BLaER1 (cell line): Measurements from ENCODE around the gene KIAA0930.
A peak's percentile ranks its signal among the peaks of the same experiment; 100 is the strongest.

ENCODE experiments used
- H3K27ac ChIP-seq: shearing (Covaris generic); formaldehyde crosslinking; 2 replicates; pipeline ENCODE4 v1.8.1; 2022
- H3K27me3 ChIP-seq: shearing (Covaris generic); formaldehyde crosslinking; 2 replicates; pipeline ENCODE4 v1.8.1; 2022
- H3K36me3 ChIP-seq: shearing (Covaris generic); formaldehyde crosslinking; 2 replicates; pipeline ENCODE4 v1.8.1; 2022
- H3K4me1 ChIP-seq: shearing (Covaris generic); formaldehyde crosslinking; 2 replicates; pipeline ENCODE4 v1.8.1; 2022
- H3K4me2 ChIP-seq: shearing (Covaris generic); formaldehyde crosslinking; 2 replicates; pipeline ENCODE4 v1.8.1; 2022
- H3K4me3 ChIP-seq: shearing (Covaris generic); formaldehyde crosslinking; 2 replicates; pipeline ENCODE4 v1.8.1; 2022
- H3K9ac ChIP-seq: shearing (Covaris generic); formaldehyde crosslinking; 2 replicates; pipeline ENCODE4 v1.8.1; 2022
- H3K9me3 ChIP-seq: shearing (Covaris generic); formaldehyde crosslinking; 2 replicates; pipeline ENCODE4 v1.8.1; 2022
- H4K20me1 ChIP-seq: shearing (Covaris generic); formaldehyde crosslinking; 2 replicates; pipeline ENCODE4 v1.8.1; 2022
- Cebpa-rat ChIP-seq: shearing (Covaris generic); IDR thresholded peaks from 2 replicates; pipeline ENCODE4 v1.8.1; 2022

The KIAA0930 gene

DNA sequence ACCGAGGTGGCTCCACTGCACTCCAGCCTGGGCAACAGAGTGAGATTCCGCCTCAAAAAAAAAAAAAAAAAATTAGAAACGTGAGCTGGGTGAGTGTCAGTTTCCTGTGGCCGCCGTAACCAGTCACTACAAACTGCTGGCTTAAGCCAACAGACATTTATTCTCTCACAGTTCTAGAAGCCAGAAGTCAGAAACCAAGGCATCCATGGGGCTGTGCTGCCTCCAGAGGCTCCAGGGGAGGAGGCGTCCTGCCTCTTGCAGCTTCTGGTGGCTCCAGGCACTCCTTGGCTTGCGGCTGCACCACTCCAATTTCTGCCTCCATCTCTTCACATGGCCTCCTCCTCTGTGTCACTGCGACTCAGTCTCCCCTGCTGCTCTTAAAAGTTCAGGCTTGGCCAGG is 11.1 kb upstream of the KIAA0930 start:
- Histone ChIP-seq H4K20me1 (no peaks in the 10 kb centered on the region), H3K36me3 (no peaks in the 10 kb centered on the region), H3K27me3 (no peaks in the 10 kb centered on the region), H3K4me2 (no peak overlapping the region), H3K9me3 (no peaks in the 10 kb centered on the region), H3K9ac (no peak overlapping the region), H3K27ac (no peak overlapping the region), H3K4me3 (no peak overlapping the region), H3K4me1 (peaks cover 16% of the 10 kb centered on the region)
- TF ChIP-seq Cebpa-rat = no peak

DNA sequence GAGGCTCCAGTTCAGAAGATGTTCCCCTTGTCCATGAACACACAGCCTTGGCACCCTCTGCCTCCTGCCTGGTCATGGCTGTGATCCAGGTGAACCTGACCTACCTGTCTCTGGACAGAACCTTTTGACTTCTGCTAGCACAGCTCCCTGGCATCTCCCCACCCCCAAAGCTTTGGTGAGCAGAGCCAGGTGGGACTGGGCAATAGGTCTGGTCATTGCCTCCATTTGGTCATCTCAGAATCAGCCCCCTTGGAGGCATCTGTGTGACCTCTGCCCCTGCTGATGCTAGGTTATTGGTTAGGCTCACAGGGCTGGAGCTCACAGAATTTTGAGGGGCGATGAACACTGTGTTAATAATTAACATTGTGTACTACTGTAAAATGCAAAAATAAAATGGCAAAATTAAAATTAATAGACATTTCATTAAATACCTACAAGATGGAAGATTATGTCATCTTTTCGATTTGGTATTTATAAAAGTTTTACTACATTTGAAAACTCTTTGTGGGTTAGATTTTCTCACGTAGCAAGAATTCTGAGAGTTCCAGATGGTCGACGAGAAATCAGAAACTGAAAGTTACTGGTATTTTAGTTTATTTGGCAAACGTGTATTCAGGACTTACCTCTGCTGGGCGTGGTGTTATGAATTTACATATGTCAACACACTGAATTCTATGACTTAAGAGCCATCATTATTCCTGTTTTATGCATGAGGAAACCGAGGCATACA is 8.3 kb upstream of the KIAA0930 start:
- Histone ChIP-seq H3K9me3 (no peaks in the 10 kb centered on the region), H3K4me2 (no peak overlapping the region), H3K4me1 (peaks cover 24% of the 10 kb centered on the region), H3K27me3 (no peaks in the 10 kb centered on the region), H4K20me1 (no peaks in the 10 kb centered on the region), H3K4me3 (no peak overlapping the region), H3K36me3 (no peaks in the 10 kb centered on the region), H3K27ac (no peak overlapping the region), H3K9ac (no peak overlapping the region)
- TF ChIP-seq Cebpa-rat = no peak

DNA sequence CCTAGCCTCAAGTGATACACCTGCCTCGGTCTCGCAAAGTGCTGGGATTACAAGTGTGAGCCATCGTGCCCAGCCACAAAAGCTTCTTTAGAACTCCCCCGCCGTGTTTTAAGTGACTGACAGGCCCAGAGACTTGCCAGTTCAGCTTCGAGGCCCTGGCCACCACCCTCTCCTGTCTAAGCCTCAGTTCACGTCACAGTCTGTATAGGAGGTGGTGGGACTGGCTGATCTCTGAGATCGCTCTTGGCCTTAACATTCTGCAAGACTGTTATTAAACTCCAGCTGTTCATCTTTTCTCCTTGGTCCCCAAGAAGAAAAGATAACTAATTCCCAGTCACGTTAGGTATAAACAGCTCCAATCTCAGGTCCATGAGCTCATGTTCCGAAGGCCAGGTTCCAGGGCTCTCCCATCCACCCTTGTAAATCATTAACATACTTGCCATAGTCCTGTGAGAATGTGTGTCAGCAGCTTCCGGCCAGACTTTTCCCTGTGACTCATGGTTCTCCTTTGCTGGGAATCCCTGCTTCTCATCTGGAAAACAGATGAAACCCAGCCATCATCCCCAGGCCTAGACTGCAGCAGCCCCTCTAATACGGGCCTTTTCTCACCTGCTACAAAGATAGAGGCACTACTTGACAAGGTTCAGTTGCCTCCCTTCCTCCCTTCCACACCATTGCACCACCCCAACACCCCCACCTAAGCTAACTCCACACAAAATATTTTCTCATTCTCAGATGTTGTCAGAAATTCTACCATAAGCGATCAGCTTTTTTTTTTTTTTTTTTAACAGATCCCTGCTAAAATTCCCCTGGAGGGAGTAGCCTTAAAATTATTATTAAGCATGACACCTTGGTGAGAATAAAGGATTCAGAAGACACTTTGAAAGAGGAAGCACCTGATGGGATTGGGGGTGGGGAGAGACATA is 5.6 kb upstream of the KIAA0930 start:
- no peaks in the 10 kb centered on the region for H3K36me3 ChIP-seq
- peaks cover 39% of the 10 kb centered on the region for H3K4me1 ChIP-seq
- H3K27ac ChIP-seq = no peak overlapping the region
- no peak overlapping the region for H3K4me3 ChIP-seq
- no peaks in the 10 kb centered on the region for H3K9me3 ChIP-seq
- H4K20me1 ChIP-seq = no peaks in the 10 kb centered on the region
- TF ChIP-seq Cebpa-rat = no peak
- H3K9ac ChIP-seq = no peak overlapping the region
- no peaks in the 10 kb centered on the region for H3K27me3 ChIP-seq
- peak overlapping the region; percentile 16; the same call in 1 of the 2 replicates for H3K4me2 ChIP-seq

- Histone ChIP-seq H3K9me3 (no peaks in the 10 kb centered on the region), H3K4me3 (no peak overlapping the region), H3K27ac (no peak overlapping the region), H3K4me1 (peaks cover 37% of the 10 kb centered on the region), H3K4me2 (no peak overlapping the region), H4K20me1 (peaks cover 5% of the 10 kb centered on the region), H3K27me3 (no peaks in the 10 kb centered on the region), H3K9ac (no peak overlapping the region), H3K36me3 (no peaks in the 10 kb centered on the region)
- no peak for TF ChIP-seq Cebpa-rat
These were observed 4.2 kb upstream of the KIAA0930 start for GRCh38 chr22:45244916-45245315.

DNA sequence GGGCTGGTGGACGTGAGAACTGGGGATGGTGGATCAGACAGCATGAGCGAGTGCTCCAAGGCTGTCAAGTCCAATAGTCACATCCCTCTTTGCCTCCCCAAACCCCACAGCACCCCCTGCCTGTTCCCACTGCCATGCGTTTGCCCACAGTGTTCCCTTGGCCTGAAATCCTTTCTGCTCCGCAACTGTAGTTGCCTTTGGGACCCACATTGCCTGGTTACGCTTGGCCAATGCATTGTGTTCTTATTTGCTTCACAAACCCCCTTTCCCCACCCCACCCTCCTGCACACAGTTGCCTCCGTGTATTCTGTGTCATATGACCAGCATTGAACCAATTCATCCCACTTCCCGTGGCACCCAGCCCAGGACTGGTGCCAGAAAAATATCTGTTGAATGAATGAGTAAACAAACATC is 2.1 kb upstream of the KIAA0930 start:
- Histone ChIP-seq H3K27ac (peak overlapping the region; percentile 30; the same call in 1 of the 2 replicates), H3K27me3 (no peaks in the 10 kb centered on the region), H3K4me2 (no peak overlapping the region), H3K36me3 (peaks cover 12% of the 10 kb centered on the region), H3K9me3 (no peaks in the 10 kb centered on the region), H4K20me1 (peaks cover 27% of the 10 kb centered on the region), H3K4me1 (peaks cover 52% of the 10 kb centered on the region), H3K9ac (no peak overlapping the region), H3K4me3 (no peak overlapping the region)
- no peak for TF ChIP-seq Cebpa-rat

- Histone ChIP-seq H3K9me3 (no peaks in the 10 kb centered on the region), H3K27me3 (no peaks in the 10 kb centered on the region), H3K36me3 (peaks cover 20% of the 10 kb centered on the region), H3K9ac (peak overlapping the region; percentile 86), H3K27ac (peak overlapping the region; percentile 80), H3K4me2 (peak overlapping the region; percentile 96), H4K20me1 (peaks cover 49% of the 10 kb centered on the region), H3K4me3 (peak overlapping the region; percentile 89), H3K4me1 (peaks cover 66% of the 10 kb centered on the region)
- TF ChIP-seq Cebpa-rat = no peak
These were observed 437 bp downstream of the KIAA0930 start for GRCh38 chr22:45240104-45240809.

GRCh38 chr22:45239681-45240051 is 1.0 kb downstream of the KIAA0930 start:
- Histone ChIP-seq H3K9ac (peak overlapping the region; percentile 86), H3K4me3 (peak overlapping the region; percentile 89), H3K27ac (peak overlapping the region; percentile 80), H3K4me2 (peak overlapping the region; percentile 96), H3K4me1 (peaks cover 72% of the 10 kb centered on the region), H3K9me3 (no peaks in the 10 kb centered on the region), H3K36me3 (peaks cover 20% of the 10 kb centered on the region), H3K27me3 (no peaks in the 10 kb centered on the region), H4K20me1 (peaks cover 49% of the 10 kb centered on the region)
- no peak for TF ChIP-seq Cebpa-rat

DNA sequence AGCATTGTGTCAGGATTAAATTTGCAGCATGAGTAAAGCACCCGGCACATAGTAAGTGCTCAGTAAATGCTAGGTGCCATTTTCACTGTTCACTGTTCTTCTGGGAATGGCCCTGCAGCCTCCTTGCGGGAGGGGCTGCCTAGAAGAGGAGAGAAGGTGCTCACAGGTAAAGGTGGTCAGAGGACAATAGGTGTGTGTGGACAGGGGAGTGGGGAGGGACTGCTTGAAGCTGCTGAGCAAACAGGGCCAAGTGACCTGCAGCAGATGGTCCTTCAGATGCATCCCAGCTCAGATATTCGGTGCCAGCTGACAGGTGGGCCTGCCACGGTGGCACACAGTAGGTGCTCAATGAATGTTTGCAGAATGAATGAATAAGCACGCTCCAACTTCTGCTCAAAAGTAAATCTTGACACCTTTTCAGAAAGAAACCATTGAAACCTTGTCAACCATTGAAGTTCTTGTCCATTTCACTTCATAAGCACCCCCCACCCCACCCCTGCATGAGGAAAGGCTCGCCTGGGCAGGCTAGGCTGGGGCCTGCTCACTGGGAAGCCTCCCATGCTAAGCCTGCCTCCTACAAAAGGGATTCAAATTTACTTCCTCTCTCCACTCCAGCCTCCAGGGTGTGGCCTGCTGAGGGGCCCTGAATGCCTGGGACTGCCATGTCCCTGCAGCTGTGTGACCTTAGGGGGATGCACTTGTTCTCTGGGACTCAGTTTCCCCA is 1.6 kb downstream of the KIAA0930 start:
- H3K9ac ChIP-seq = peak overlapping the region; percentile 86; the same call in 1 of the 2 replicates
- peak overlapping the region; percentile 89 for H3K4me3 ChIP-seq
- H4K20me1 ChIP-seq = peaks cover 52% of the 10 kb centered on the region
- TF ChIP-seq Cebpa-rat = no peak
- peaks cover 20% of the 10 kb centered on the region for H3K36me3 ChIP-seq
- H3K4me1 ChIP-seq = peaks cover 77% of the 10 kb centered on the region
- no peaks in the 10 kb centered on the region for H3K9me3 ChIP-seq
- peak overlapping the region; percentile 96 for H3K4me2 ChIP-seq
- H3K27ac ChIP-seq = peak overlapping the region; percentile 80; the same call in 1 of the 2 replicates
- H3K27me3 ChIP-seq = no peaks in the 10 kb centered on the region
